ENCODE data around the gene SCP2. TPM values are rescaled to one million over a fixed set of nuclear protein-coding genes. Genes with fewer than 3 reads are reported as not detected.
"Not testable (repeated sequence)": the region's sequence is repeated elsewhere in the genome, so short reads cannot be mapped to it uniquely, and the experiment has no call there.

The SCP2 gene
- total RNA-seq, 2 experiments from 2014 or later, result 63.9 to 75.5 TPM

DNA sequence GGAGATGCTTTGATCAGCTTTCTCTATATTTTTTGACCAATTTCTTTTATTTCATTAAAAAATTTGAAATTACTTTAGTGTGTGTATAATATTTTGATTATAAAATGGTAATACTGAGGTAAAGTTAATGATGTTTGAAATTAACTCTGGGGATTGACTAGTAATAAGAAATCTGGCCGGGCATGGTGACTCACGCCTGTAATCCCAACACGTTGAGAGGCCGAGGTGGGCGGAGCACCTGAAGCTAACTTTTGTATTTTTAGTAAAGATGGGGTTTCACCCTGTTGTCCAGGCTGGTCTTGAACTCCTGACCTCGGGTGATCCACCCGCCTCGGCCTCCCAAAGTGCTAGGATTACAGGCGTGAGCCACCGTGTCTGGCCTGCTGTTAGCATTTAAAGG lies 17.5 kb downstream of the SCP2 start:
- H3K36me3 ChIP-seq (ENCODE audit: insufficient read depth, low read length), result no peaks in the 10 kb centered on the region
- ChIA-PET CTCF (ENCODE audit: unreplicated experiment) (no interaction called here), POLR2A (no interaction called here)
- no peak for DNase-seq (ENCODE audit: low spot score)
- no TSS peak for BruUV-seq (replicated peaks)
- H2AFZ ChIP-seq (ENCODE audit: low read length), result no peak overlapping the region
- H3K79me2 ChIP-seq (ENCODE audit: insufficient read depth, low read depth, low read length), result no peaks in the 10 kb centered on the region
- intact Hi-C loops (cut with micrococcal nuclease; ENCODE audit: unreplicated experiment), result no loop called here
- H3K9me2 ChIP-seq (ENCODE audit: insufficient read depth, low read length), result no peaks in the 10 kb centered on the region
- no peaks in the 10 kb centered on the region for H3K9me3 ChIP-seq (ENCODE audit: low read length)
- H4K20me1 ChIP-seq (ENCODE audit: insufficient read depth, low read length), result no peaks in the 10 kb centered on the region
- H3K4me2 ChIP-seq (ENCODE audit: low read length), result no peak overlapping the region
- H3K4me1 ChIP-seq (ENCODE audit: insufficient read depth, low read length, poor library complexity, severe bottlenecking), result no peaks in the 10 kb centered on the region
- H3K27ac ChIP-seq (ENCODE audit: low read depth, low read length, poor library complexity, severe bottlenecking), result no peak overlapping the region
- no peak overlapping the region for H3K4me3 ChIP-seq (ENCODE audit: low read depth, low read length, poor library complexity, severe bottlenecking)
- TF ChIP-seq EZH2phosphoT487 (IDR thresholded peaks at IDR 0.05; ENCODE audit: borderline replicate concordance, low read depth, low read length), result no peak

DNA sequence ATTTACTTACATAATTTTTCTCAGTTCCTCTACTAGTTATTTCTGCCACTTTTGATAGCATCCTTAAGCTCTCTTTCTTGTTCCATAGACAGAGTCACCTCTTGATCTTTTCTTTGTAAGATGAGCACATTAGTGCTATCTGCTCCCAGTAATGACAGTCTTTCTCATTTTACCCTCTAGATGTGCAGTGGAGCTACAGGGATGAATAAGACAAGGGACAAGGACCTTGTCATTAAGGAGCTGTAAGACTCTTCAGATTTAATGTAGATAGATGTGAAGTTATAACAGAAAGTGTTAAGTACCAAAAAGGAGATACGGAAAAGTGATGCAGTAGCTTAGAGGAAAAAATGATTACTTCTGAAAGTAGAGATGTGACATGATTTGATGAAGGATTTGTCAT lies 20.4 kb downstream of the SCP2 start:
- no peak for DNase-seq (ENCODE audit: low spot score)
- Histone ChIP-seq H3K9me3 (ENCODE audit: low read length) (no peaks in the 10 kb centered on the region), H3K9me2 (ENCODE audit: insufficient read depth, low read length) (no peaks in the 10 kb centered on the region), H2AFZ (ENCODE audit: low read length) (no peak overlapping the region), H3K36me3 (ENCODE audit: insufficient read depth, low read length) (no peaks in the 10 kb centered on the region), H3K27ac (ENCODE audit: low read depth, low read length, poor library complexity, severe bottlenecking) (no peak overlapping the region), H3K4me1 (ENCODE audit: insufficient read depth, low read length, poor library complexity, severe bottlenecking) (no peaks in the 10 kb centered on the region), H3K4me3 (ENCODE audit: low read depth, low read length, poor library complexity, severe bottlenecking) (no peak overlapping the region), H3K79me2 (ENCODE audit: insufficient read depth, low read depth, low read length) (no peaks in the 10 kb centered on the region), H4K20me1 (ENCODE audit: insufficient read depth, low read length) (no peaks in the 10 kb centered on the region), H3K4me2 (ENCODE audit: low read length) (no peak overlapping the region)
- intact Hi-C loops (cut with micrococcal nuclease; ENCODE audit: unreplicated experiment), result no loop called here
- CTCF ChIA-PET (ENCODE audit: unreplicated experiment), result no interaction called here
- TF ChIP-seq, protein P1, sequence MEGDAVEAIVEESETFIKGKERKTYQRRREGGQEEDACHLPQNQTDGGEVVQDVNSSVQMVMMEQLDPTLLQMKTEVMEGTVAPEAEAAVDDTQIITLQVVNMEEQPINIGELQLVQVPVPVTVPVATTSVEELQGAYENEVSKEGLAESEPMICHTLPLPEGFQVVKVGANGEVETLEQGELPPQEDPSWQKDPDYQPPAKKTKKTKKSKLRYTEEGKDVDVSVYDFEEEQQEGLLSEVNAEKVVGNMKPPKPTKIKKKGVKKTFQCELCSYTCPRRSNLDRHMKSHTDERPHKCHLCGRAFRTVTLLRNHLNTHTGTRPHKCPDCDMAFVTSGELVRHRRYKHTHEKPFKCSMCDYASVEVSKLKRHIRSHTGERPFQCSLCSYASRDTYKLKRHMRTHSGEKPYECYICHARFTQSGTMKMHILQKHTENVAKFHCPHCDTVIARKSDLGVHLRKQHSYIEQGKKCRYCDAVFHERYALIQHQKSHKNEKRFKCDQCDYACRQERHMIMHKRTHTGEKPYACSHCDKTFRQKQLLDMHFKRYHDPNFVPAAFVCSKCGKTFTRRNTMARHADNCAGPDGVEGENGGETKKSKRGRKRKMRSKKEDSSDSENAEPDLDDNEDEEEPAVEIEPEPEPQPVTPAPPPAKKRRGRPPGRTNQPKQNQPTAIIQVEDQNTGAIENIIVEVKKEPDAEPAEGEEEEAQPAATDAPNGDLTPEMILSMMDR (conservative IDR thresholded peaks at IDR 0.05; ENCODE audit: low read length), result no peak
- no peak for TF ChIP-seq EZH2phosphoT487 (IDR thresholded peaks at IDR 0.05; ENCODE audit: borderline replicate concordance, low read depth, low read length)
- POLR2A ChIA-PET, result interaction anchor here (0.6 to 0.7 kb wide), 6 partner anchors 30 to 887 kb away, joined by 3 to 10 read pairs (median 4); no protein-coding TSS in a partner anchor
- BruUV-seq (replicated peaks), result no TSS peak

DNA sequence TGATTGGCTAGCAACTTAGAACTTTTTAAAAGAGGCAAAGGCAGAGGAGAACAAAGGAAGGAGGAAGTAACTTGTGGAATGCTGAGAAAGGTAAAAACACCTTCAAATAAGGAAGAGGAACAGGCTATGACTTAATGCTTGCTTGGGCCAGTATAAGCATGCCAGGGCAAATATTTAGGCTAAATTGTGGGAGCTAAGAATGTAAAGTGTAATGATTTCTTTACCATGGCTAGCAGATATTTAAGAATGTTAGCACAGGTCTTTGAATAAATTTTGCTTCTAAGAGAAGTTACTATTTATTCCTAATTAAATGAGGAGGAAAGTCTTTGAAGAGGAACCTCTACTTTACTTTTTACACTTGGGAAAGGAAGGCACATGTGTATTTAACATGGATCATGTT lies 22.5 kb downstream of the SCP2 start:
- H3K27ac ChIP-seq (ENCODE audit: low read depth, low read length, poor library complexity, severe bottlenecking); H3K9me3 ChIP-seq (ENCODE audit: low read length); CTCF ChIA-PET (ENCODE audit: unreplicated experiment); POLR2A ChIA-PET; H4K20me1 ChIP-seq (ENCODE audit: insufficient read depth, low read length); H3K79me2 ChIP-seq (ENCODE audit: insufficient read depth, low read depth, low read length); intact Hi-C loops (cut with micrococcal nuclease; ENCODE audit: unreplicated experiment); DNase-seq (ENCODE audit: low spot score); H3K9me2 ChIP-seq (ENCODE audit: insufficient read depth, low read length); H3K4me1 ChIP-seq (ENCODE audit: insufficient read depth, low read length, poor library complexity, severe bottlenecking); H3K36me3 ChIP-seq (ENCODE audit: insufficient read depth, low read length); BruUV-seq (replicated peaks); H3K4me2 ChIP-seq (ENCODE audit: low read length); H3K4me3 ChIP-seq (ENCODE audit: low read depth, low read length, poor library complexity, severe bottlenecking); H2AFZ ChIP-seq (ENCODE audit: low read length): not testable (repeated sequence)

DNA sequence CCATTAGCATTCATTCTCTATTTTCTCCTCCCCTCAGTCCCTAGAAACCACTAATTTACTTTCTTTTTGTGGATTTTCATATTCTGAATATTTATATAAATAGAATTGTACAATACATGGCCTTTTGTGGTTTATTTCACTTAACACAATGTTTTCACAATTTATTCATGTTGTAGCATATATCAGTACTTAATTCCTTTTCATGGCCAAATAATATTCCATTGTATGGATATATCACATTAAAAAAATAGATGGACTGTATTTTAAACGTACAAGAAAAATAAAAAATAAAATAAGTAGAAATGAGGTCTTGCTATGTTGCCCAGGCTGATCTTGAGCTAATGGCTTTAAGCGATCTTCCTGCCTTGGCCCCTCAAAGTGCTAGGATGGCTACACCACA lies 25.0 kb downstream of the SCP2 start:
- Histone ChIP-seq H3K79me2 (ENCODE audit: insufficient read depth, low read depth, low read length) (no peaks in the 10 kb centered on the region), H3K27ac (ENCODE audit: low read depth, low read length, poor library complexity, severe bottlenecking) (no peak overlapping the region), H3K9me2 (ENCODE audit: insufficient read depth, low read length) (no peaks in the 10 kb centered on the region), H3K9me3 (ENCODE audit: low read length) (no peaks in the 10 kb centered on the region), H3K4me2 (ENCODE audit: low read length) (no peak overlapping the region), H3K4me1 (ENCODE audit: insufficient read depth, low read length, poor library complexity, severe bottlenecking) (no peaks in the 10 kb centered on the region), H3K36me3 (ENCODE audit: insufficient read depth, low read length) (no peaks in the 10 kb centered on the region), H2AFZ (ENCODE audit: low read length) (no peak overlapping the region), H3K4me3 (ENCODE audit: low read depth, low read length, poor library complexity, severe bottlenecking) (no peak overlapping the region), H4K20me1 (ENCODE audit: insufficient read depth, low read length) (no peaks in the 10 kb centered on the region)
- no TSS peak for BruUV-seq (replicated peaks)
- DNase-seq (ENCODE audit: low spot score), result no peak
- intact Hi-C loops (cut with micrococcal nuclease; ENCODE audit: unreplicated experiment), result no loop called here
- POLR2A ChIA-PET, result no interaction called here
- CTCF ChIA-PET (ENCODE audit: unreplicated experiment), result no interaction called here
- no peak for TF ChIP-seq EZH2phosphoT487 (IDR thresholded peaks at IDR 0.05; ENCODE audit: borderline replicate concordance, low read depth, low read length)
- TF ChIP-seq, protein P1 (conservative IDR thresholded peaks at IDR 0.05; ENCODE audit: low read length), result no peak

Measured in OCI-LY7 (cell line).